GM21447 (cell line): ENCODE results near the gene PADI1.

ENCODE experiments used
- ATAC-seq: cut with Tn5 transposase; IDR thresholded peaks from one replicate; pipeline ENCODE4 v1.9.1; 2021; ENCODE audit not compliant: unreplicated experiment

Gene PADI1

DNA sequence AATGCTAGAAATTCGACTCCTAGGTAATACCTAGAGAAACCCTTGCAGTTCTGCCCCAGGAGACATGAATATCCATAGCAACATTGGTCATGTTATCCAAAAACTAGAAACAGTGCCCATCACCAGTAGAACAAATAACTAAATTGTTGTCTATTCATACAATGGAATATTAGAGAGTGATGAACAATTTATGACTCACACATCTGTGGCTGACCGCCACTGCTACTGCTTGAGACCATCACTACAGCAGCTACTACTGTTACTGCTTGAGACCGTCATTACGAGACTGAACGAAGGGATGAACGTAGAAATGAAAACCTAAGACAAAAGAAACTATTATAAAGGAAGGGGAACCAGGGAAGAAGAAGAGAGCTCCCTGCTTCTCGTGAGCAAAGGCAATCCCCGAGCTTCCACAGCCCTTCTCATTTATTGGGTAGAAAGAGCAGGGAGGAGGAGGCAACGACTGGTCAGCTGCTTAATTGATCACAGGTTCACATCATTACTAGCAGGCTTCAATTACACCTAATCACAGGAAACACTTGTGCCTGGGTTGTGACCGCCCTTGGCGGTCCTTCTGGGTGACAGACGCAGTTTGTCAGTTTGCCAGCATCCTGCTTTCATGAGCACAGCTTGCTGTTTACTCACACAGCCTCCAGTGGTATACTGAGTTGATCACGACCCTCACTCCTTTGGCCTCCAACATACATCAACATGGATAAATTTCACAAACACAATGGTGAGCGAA is 88.9 kb downstream of the PADI1 start:
- ATAC-seq, result no peak

DNA sequence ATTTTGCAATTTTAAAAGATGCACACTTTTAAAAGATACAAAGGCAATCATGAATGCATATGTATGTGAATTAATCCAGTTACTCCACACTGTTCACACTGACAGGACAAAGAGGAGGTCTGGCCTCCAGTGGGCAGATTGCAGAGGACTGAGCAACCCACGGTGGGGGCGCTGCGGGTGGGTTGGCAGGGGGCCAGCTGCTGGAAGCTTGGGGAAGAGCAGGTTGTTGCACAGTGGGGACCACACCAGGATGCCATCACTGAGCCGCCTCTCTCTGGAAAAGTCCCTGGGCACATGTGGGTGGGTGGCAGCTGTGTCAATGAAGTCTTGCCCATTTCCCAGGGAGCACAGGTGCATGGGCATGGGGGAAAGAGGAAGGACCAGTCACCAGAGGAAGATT is 90.4 kb downstream of the PADI1 start:
- ATAC-seq, result no peak
